Parathyroid adenoma (tissue), 2 donors: Measurements from ENCODE around the gene ASIC4.

Source experiments
- H2AFZ ChIP-seq: fragments of 300-600 bp; sonication (generic); one replicate; pipeline ENCODE4 v1.7.0; 2017; ENCODE audit warnings: antibody characterized with exemption, mild to moderate bottlenecking
- H3K27ac ChIP-seq: fragments of 300-600 bp; sonication (generic); one replicate; pipeline ENCODE4 v1.7.0; 2017
- H3K27me3 ChIP-seq: fragments of 300-600 bp; sonication (generic); one replicate; pipeline ENCODE4 v1.7.0; 2017; ENCODE audit warnings: low read length; ENCODE audit not compliant: control insufficient read depth, insufficient read depth
- H3K36me3 ChIP-seq: fragments of 300-600 bp; sonication (generic); one replicate; pipeline ENCODE4 v1.7.0; 2017; ENCODE audit warnings: low read length; ENCODE audit not compliant: control insufficient read depth, insufficient read depth
- H3K4me1 ChIP-seq: fragments of 300-600 bp; sonication (generic); one replicate; pipeline ENCODE4 v1.7.0; 2017; ENCODE audit warnings: control low read depth
- H3K4me2 ChIP-seq: fragments of 300-600 bp; sonication (generic); one replicate; pipeline ENCODE4 v1.7.0; 2017; ENCODE audit warnings: low read length
- H3K4me3 ChIP-seq: fragments of 300-600 bp; sonication (generic); one replicate; pipeline ENCODE4 v1.7.0; 2017; ENCODE audit warnings: low read depth, low read length
- H3K79me2 ChIP-seq: fragments of 300-600 bp; sonication (generic); one replicate; pipeline ENCODE4 v1.7.0; 2017; ENCODE audit warnings: control low read depth
- H3K9ac ChIP-seq: fragments of 300-600 bp; sonication (generic); one replicate; pipeline ENCODE4 v1.7.0; 2017; ENCODE audit warnings: mild to moderate bottlenecking
- H3K9me3 ChIP-seq: fragments of 300-600 bp; sonication (generic); one replicate; pipeline ENCODE4 v1.7.0; 2017; ENCODE audit warnings: low read length; ENCODE audit not compliant: control insufficient read depth
- CTCF ChIP-seq: fragments of 300-600 bp; sonication (generic); IDR thresholded peaks from one replicate; pipeline ENCODE4 v1.7.0; 2017; ENCODE audit warnings: antibody characterized with exemption, mild to moderate bottlenecking
- donor health status: primary hyperparathyroidism.

Gene ASIC4

GRCh38 chr2:219541611-219542180 lies 27.4 kb downstream of the ASIC4 start:
- H3K9me3 ChIP-seq = no peaks in the 10 kb centered on the region
- H3K79me2 ChIP-seq = peaks cover 12% of the 10 kb centered on the region
- peak overlapping the region; percentile 91 for H3K4me2 ChIP-seq
- peak overlapping the region; percentile 36 for H2AFZ ChIP-seq
- no peak overlapping the region for H3K9ac ChIP-seq
- peak; percentile 96 for TF ChIP-seq CTCF
- H3K27me3 ChIP-seq = no peaks in the 10 kb centered on the region
- no peaks in the 10 kb centered on the region for H3K36me3 ChIP-seq
- peak overlapping the region; percentile 72 for H3K4me3 ChIP-seq
- peaks cover 24% of the 10 kb centered on the region for H3K4me1 ChIP-seq
- peak overlapping the region; percentile 25 for H3K27ac ChIP-seq

- Histone ChIP-seq H3K27ac (peak overlapping the region; percentile 91), H3K27me3 (no peaks in the 10 kb centered on the region), H3K79me2 (peaks cover 5% of the 10 kb centered on the region), H2AFZ (peak overlapping the region; percentile 99), H3K4me2 (peak overlapping the region; percentile 91), H3K36me3 (no peaks in the 10 kb centered on the region), H3K4me1 (peaks cover 24% of the 10 kb centered on the region), H3K4me3 (peak overlapping the region; percentile 72), H3K9ac (peak overlapping the region; percentile 89), H3K9me3 (no peaks in the 10 kb centered on the region)
- TF ChIP-seq CTCF = no peak
Observed at GRCh38 chr2:219542931-219543595, 28.8 kb downstream of the ASIC4 start.

GRCh38 chr2:219543596-219544358 lies 29.5 kb downstream of the ASIC4 start, which contains the start of the genes CHPF and TMEM198:
TSS of gene CHPF (minus strand) at chr2:219543809. CDS start at chr2:219543538, 271 bp downstream.
TSS of gene TMEM198 (plus strand) at chr2:219544028. CDS start at chr2:219544728, 700 bp downstream.
- Histone ChIP-seq H3K79me2 (peaks cover 5% of the 10 kb centered on the region), H3K27me3 (no peaks in the 10 kb centered on the region), H2AFZ (peak within 1 kb of the TSS; percentile 99), H3K4me2 (peak within 1 kb of the TSS; percentile 91), H3K27ac (peak within 1 kb of the TSS; percentile 91), H3K9ac (peak within 1 kb of the TSS; percentile 89), H3K9me3 (no peaks in the 10 kb centered on the region), H3K4me1 (peaks cover 24% of the 10 kb centered on the region), H3K36me3 (no peaks in the 10 kb centered on the region), H3K4me3 (peak within 1 kb of the TSS; percentile 72)
- no peak for TF ChIP-seq CTCF

- Histone ChIP-seq H3K4me2 (peak overlapping the region; percentile 91), H3K4me1 (peaks cover 24% of the 10 kb centered on the region), H3K27ac (peak overlapping the region; percentile 91)
Observed at GRCh38 chr2:219544567-219544966, 30.3 kb downstream of the ASIC4 start.

More at GRCh38 chr2:219544567-219544966, 30.3 kb downstream of the ASIC4 start:
- peak overlapping the region; percentile 89 for H3K9ac ChIP-seq
- H3K9me3 ChIP-seq = no peaks in the 10 kb centered on the region
- TF ChIP-seq CTCF = no peak
- no peaks in the 10 kb centered on the region for H3K36me3 ChIP-seq
- peaks cover 5% of the 10 kb centered on the region for H3K79me2 ChIP-seq
- H3K4me3 ChIP-seq = peak overlapping the region; percentile 72
- H3K27me3 ChIP-seq = no peaks in the 10 kb centered on the region
- H2AFZ ChIP-seq = peak overlapping the region; percentile 99
